ENCODE results near the gene FXR1.
"Not testable (repeated sequence)": the region's sequence is repeated elsewhere in the genome, so short reads cannot be mapped to it uniquely, and the experiment has no call there.

GRCh38 chr3:181003469-181003868, 91.0 kb downstream of the FXR1 start:
- TF ChIP-seq CTCF, POLR2A (IDR thresholded peaks at IDR 0.05): not testable (repeated sequence)

Data from esophagus squamous epithelium (tissue), 4 donors.